ENCODE results near the gene INHBC.
A peak's percentile ranks its signal among the peaks of the same experiment; 100 is the strongest.

DNA sequence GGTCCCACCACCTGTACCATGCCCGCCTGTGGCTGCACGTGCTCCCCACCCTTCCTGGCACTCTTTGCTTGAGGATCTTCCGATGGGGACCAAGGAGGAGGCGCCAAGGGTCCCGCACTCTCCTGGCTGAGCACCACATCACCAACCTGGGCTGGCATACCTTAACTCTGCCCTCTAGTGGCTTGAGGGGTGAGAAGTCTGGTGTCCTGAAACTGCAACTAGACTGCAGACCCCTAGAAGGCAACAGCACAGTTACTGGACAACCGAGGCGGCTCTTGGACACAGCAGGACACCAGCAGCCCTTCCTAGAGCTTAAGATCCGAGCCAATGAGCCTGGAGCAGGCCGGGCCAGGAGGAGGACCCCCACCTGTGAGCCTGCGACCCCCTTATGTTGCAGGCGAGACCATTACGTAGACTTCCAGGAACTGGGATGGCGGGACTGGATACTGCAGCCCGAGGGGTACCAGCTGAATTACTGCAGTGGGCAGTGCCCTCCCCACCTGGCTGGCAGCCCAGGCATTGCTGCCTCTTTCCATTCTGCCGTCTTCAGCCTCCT, 21.6 kb downstream of the INHBC start:
- TF ChIP-seq FOXM1 (IDR thresholded peaks at IDR 0.05; ENCODE audit: low read depth), result no peak
- TF ChIP-seq, protein P1, sequence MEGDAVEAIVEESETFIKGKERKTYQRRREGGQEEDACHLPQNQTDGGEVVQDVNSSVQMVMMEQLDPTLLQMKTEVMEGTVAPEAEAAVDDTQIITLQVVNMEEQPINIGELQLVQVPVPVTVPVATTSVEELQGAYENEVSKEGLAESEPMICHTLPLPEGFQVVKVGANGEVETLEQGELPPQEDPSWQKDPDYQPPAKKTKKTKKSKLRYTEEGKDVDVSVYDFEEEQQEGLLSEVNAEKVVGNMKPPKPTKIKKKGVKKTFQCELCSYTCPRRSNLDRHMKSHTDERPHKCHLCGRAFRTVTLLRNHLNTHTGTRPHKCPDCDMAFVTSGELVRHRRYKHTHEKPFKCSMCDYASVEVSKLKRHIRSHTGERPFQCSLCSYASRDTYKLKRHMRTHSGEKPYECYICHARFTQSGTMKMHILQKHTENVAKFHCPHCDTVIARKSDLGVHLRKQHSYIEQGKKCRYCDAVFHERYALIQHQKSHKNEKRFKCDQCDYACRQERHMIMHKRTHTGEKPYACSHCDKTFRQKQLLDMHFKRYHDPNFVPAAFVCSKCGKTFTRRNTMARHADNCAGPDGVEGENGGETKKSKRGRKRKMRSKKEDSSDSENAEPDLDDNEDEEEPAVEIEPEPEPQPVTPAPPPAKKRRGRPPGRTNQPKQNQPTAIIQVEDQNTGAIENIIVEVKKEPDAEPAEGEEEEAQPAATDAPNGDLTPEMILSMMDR (IDR thresholded peaks at IDR 0.05), result peak; percentile 68
- no peak for TF ChIP-seq POLR2AphosphoS5 (IDR thresholded peaks at IDR 0.05; ENCODE audit: low read depth, low read length)
- TF ChIP-seq FOXJ3 (CRISPR knock-in tag; IDR thresholded peaks at IDR 0.05), result no peak
